Epithelial cell of esophagus (primary cell): ENCODE results near the gene RGS4.

Source experiments
- DNase-seq: peaks from one replicate; pipeline ENCODE4 v3.0.0; 2010; ENCODE audit warnings: low read depth
- H3K4me3 ChIP-seq: 2 replicates; pipeline ENCODE4 v1.5.1; 2011; ENCODE audit warnings: mild to moderate bottlenecking, low read length, control low read depth
- TF ChIP-seq, protein P1 (sequence below): IDR thresholded peaks from 2 replicates; pipeline ENCODE4 v1.5.1; 2011; ENCODE audit warnings: low read depth, mild to moderate bottlenecking, low read length, control low read depth, inconsistent platforms; ENCODE audit not compliant: insufficient read depth; ENCODE audit errors: missing control alignments

RGS4 gene

DNA sequence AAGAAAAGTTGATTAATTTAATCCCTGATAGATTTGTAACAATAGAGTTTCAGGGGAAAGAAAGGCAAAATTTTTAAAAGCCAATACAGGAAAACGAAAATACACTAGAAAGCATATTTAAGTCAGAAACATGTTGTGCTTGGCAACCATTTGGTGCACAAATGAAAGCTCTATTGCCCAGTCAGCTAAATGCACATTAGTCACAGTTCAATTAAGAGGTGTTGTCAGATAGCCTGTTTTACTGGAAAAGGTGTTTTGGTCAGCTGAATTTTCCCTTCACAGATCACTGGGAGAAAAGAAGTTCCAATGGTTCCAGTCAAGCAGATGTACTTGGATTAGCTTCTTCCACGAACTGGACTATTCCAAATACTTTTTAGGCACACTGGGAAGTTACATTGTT, 25.4 kb downstream of the RGS4 start:
- H3K4me3 ChIP-seq, result no peak overlapping the region
- TF ChIP-seq, protein P1, sequence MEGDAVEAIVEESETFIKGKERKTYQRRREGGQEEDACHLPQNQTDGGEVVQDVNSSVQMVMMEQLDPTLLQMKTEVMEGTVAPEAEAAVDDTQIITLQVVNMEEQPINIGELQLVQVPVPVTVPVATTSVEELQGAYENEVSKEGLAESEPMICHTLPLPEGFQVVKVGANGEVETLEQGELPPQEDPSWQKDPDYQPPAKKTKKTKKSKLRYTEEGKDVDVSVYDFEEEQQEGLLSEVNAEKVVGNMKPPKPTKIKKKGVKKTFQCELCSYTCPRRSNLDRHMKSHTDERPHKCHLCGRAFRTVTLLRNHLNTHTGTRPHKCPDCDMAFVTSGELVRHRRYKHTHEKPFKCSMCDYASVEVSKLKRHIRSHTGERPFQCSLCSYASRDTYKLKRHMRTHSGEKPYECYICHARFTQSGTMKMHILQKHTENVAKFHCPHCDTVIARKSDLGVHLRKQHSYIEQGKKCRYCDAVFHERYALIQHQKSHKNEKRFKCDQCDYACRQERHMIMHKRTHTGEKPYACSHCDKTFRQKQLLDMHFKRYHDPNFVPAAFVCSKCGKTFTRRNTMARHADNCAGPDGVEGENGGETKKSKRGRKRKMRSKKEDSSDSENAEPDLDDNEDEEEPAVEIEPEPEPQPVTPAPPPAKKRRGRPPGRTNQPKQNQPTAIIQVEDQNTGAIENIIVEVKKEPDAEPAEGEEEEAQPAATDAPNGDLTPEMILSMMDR, result no peak
- peak; percentile 42 for DNase-seq

DNA sequence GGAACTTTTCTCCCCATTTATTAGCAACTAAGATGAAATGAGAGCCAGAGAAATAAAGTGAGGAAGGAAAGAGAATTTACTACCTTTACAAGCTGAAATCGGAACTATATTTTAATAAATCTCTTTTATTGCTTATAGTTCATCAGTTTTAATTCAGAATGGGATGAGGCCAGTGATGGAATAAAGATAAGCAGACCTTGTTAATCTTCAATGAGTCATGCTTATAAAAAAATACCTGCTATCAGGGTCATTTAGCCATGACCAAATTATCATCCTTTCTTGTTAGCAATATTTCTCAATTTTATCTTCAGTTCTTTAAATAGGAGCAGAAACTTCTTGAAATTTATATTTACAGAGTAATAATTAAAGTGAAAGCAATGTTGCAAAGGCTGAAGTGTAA, 26.1 kb downstream of the RGS4 start:
- TF ChIP-seq, protein P1, result no peak
- DNase-seq, result no peak
- no peak overlapping the region for H3K4me3 ChIP-seq

DNA sequence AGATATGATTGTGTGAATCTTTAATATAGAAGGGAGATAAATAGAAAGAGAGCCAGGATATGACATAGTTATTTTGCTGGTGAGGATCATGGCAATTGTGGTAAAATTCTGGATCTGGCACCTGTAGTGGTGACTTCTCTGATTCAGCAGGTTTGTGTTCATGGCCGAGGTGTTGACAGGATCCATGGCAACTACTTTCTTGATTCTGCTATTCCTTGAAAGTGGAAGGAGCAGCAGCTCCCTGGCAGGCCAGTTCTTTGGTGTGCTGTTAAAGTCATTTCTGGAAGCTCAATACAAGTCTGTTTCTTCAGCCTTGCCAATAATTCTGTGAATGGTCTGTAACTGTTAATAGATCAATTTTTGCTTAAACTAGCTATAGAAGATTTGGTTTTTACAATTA, 33.4 kb downstream of the RGS4 start:
- TF ChIP-seq, protein P1, result no peak
- H3K4me3 ChIP-seq, result no peak overlapping the region
- no peak for DNase-seq

DNA sequence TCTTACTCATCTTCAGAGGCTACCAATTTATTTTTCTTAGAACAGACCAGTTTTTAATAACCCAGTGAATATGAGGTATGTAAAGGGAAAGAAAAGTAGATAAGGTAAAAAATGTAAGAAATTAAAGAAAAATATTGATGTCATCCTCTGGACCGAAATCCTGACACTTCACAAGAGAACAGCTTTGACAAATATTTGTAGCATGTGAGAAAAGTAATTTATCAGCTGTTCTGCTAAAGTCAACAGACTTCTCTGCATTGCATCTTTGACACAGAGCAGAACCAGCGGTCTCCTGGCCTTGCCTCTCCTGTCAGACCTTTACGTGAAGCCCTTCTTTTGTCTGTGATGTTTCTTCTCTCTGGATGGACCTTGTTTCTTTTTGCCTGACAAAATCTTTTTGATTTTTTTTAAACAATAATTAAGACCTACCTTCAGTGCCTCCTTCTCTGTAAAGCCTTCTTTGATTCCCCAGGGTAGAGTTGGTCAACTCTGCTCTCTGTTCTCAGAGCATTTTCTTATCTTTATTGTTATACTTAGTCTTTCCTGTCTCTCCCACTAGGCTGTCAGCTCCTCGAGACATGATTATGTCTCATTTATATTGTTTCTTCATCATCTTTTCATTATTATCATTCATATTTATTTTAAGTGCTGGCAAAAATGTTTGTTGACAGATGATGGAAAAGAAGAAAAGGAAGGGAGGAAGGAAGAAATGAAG, 35.4 kb downstream of the RGS4 start:
- no peak for DNase-seq
- H3K4me3 ChIP-seq, result no peak overlapping the region
- TF ChIP-seq, protein P1, result no peak

DNA sequence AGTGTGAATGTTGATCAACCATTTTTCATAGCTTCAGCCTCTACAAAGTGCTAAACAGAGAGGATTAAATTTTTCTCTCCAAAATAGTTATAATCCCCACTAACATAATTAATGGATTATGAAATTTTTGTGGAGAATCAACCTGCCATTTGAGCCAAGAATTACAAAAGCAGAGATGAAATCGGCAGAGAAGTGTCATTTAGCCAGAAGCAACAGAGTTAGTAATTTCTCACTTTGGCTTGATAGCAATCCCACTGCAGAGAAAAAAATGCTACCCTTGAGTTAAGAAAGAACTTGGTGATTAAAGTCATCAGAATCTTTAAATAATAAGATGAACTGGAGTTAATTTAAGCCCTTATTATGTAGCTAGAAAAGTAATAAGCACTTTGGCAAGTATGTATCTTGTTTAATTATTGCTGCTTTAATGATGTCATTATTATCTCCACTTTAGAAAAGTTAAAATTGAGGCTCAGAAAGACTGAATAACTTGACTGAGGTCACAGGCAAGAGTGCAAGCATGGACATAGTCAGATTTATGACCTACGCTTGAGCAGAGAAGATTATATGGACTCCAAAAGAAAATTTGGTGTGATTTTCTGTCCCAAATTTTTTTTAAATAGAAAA, 37.3 kb downstream of the RGS4 start:
- DNase-seq, result no peak
- TF ChIP-seq, protein P1, result no peak
- no peak overlapping the region for H3K4me3 ChIP-seq

- TF ChIP-seq, protein P1, result no peak
- DNase-seq, result peak; percentile 38
- H3K4me3 ChIP-seq, result no peak overlapping the region
Measured at GRCh38 chr1:163107655-163108054, 38.5 kb downstream of the RGS4 start.

DNA sequence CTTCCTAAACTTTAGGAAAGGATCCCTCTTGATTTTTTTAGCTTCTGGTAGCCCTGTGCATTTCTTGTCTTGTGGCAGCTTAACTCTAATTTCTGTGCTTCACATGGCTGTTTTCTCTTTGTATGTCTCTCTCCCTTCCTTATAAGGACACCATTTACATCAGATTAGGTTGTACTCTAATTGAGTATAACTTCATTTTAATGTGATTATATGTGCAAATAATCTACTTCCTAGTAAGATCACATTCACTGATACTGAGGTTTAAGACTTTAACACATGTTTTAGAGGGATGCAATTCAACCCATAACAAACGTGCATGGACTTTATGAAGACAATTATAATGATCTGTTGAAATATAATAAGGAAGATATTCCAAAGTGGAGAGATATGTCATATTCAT, 46.7 kb downstream of the RGS4 start:
- DNase-seq, result no peak
- H3K4me3 ChIP-seq, result no peak overlapping the region
- TF ChIP-seq, protein P1, result no peak
